Measurements from ENCODE around the gene PRR5L. TPM values are rescaled to one million over a fixed set of nuclear protein-coding genes. Genes with fewer than 3 reads are reported as not detected.

Gene PRR5L
- total and polyA plus RNA-seq, 2 experiments from 2014 or later, result 3.1 to 8.9 TPM

DNA sequence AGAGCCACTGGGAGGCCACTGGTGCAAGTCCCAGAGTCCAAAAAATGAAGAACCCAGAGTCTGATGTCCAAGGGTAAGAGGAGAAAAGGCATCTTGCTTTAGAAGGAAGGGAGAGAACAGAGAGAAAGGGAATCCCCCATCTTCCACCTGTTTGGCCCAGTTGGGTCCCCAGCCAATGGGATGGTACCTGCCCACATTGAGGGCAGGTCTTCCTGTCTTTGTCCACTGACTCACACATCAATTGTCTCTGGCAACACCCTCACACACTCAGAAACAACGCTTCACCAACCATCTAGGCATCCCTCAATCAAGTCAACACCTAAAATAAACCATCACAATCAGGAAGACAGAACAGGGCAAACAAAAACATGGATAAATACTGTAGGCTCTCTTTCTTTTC lies 13.2 kb upstream of the PRR5L start:
- TF ChIP-seq STAT1 (IDR thresholded peaks at IDR 0.05; ENCODE audit: unreplicated experiment) (no peak), EZH2 (IDR thresholded peaks at IDR 0.05; ENCODE audit: low read depth, unreplicated experiment) (no peak), JUNB (IDR thresholded peaks at IDR 0.05; ENCODE audit: unreplicated experiment) (no peak), CREB1 (CRISPR knock-in tag; IDR thresholded peaks at IDR 0.05; ENCODE audit: low read depth) (no peak), NANOG (IDR thresholded peaks at IDR 0.05; ENCODE audit: borderline replicate concordance) (no peak), EZH2phosphoT487 (IDR thresholded peaks at IDR 0.05; ENCODE audit: unreplicated experiment) (no peak), ZNF331 (CRISPR knock-in tag; IDR thresholded peaks at IDR 0.05; ENCODE audit: low read depth) (no peak)
- TF ChIP-seq, protein P1, sequence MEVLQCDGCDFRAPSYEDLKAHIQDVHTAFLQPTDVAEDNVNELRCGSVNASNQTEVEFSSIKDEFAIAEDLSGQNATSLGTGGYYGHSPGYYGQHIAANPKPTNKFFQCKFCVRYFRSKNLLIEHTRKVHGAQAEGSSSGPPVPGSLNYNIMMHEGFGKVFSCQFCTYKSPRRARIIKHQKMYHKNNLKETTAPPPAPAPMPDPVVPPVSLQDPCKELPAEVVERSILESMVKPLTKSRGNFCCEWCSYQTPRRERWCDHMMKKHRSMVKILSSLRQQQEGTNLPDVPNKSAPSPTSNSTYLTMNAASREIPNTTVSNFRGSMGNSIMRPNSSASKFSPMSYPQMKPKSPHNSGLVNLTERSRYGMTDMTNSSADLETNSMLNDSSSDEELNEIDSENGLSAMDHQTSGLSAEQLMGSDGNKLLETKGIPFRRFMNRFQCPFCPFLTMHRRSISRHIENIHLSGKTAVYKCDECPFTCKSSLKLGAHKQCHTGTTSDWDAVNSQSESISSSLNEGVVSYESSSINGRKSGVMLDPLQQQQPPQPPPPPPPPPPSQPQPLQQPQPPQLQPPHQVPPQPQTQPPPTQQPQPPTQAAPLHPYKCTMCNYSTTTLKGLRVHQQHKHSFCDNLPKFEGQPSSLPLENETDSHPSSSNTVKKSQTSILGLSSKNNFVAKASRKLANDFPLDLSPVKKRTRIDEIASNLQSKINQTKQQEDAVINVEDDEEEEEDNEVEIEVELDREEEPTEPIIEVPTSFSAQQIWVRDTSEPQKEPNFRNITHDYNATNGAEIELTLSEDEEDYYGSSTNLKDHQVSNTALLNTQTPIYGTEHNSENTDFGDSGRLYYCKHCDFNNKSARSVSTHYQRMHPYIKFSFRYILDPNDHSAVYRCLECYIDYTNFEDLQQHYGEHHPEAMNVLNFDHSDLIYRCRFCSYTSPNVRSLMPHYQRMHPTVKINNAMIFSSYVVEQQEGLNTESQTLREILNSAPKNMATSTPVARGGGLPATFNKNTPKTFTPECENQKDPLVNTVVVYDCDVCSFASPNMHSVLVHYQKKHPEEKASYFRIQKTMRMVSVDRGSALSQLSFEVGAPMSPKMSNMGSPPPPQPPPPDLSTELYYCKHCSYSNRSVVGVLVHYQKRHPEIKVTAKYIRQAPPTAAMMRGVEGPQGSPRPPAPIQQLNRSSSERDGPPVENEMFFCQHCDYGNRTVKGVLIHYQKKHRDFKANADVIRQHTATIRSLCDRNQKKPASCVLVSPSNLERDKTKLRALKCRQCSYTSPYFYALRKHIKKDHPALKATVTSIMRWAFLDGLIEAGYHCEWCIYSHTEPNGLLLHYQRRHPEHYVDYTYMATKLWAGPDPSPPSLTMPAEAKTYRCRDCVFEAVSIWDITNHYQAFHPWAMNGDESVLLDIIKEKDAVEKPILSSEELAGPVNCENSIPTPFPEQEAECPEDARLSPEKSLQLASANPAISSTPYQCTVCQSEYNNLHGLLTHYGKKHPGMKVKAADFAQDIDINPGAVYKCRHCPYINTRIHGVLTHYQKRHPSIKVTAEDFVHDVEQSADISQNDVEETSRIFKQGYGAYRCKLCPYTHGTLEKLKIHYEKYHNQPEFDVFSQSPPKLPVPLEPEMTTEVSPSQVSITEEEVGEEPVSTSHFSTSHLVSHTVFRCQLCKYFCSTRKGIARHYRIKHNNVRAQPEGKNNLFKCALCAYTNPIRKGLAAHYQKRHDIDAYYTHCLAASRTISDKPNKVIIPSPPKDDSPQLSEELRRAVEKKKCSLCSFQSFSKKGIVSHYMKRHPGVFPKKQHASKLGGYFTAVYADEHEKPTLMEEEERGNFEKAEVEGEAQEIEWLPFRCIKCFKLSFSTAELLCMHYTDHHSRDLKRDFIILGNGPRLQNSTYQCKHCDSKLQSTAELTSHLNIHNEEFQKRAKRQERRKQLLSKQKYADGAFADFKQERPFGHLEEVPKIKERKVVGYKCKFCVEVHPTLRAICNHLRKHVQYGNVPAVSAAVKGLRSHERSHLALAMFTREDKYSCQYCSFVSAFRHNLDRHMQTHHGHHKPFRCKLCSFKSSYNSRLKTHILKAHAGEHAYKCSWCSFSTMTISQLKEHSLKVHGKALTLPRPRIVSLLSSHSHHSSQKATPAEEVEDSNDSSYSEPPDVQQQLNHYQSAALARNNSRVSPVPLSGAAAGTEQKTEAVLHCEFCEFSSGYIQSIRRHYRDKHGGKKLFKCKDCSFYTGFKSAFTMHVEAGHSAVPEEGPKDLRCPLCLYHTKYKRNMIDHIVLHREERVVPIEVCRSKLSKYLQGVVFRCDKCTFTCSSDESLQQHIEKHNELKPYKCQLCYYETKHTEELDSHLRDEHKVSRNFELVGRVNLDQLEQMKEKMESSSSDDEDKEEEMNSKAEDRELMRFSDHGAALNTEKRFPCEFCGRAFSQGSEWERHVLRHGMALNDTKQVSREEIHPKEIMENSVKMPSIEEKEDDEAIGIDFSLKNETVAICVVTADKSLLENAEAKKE (CRISPR knock-in tag; IDR thresholded peaks at IDR 0.05), result no peak
- TF ChIP-seq, protein P2, sequence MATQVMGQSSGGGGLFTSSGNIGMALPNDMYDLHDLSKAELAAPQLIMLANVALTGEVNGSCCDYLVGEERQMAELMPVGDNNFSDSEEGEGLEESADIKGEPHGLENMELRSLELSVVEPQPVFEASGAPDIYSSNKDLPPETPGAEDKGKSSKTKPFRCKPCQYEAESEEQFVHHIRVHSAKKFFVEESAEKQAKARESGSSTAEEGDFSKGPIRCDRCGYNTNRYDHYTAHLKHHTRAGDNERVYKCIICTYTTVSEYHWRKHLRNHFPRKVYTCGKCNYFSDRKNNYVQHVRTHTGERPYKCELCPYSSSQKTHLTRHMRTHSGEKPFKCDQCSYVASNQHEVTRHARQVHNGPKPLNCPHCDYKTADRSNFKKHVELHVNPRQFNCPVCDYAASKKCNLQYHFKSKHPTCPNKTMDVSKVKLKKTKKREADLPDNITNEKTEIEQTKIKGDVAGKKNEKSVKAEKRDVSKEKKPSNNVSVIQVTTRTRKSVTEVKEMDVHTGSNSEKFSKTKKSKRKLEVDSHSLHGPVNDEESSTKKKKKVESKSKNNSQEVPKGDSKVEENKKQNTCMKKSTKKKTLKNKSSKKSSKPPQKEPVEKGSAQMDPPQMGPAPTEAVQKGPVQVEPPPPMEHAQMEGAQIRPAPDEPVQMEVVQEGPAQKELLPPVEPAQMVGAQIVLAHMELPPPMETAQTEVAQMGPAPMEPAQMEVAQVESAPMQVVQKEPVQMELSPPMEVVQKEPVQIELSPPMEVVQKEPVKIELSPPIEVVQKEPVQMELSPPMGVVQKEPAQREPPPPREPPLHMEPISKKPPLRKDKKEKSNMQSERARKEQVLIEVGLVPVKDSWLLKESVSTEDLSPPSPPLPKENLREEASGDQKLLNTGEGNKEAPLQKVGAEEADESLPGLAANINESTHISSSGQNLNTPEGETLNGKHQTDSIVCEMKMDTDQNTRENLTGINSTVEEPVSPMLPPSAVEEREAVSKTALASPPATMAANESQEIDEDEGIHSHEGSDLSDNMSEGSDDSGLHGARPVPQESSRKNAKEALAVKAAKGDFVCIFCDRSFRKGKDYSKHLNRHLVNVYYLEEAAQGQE (IDR thresholded peaks at IDR 0.05; ENCODE audit: unreplicated experiment), result no peak
- TF ChIP-seq, protein P3, sequence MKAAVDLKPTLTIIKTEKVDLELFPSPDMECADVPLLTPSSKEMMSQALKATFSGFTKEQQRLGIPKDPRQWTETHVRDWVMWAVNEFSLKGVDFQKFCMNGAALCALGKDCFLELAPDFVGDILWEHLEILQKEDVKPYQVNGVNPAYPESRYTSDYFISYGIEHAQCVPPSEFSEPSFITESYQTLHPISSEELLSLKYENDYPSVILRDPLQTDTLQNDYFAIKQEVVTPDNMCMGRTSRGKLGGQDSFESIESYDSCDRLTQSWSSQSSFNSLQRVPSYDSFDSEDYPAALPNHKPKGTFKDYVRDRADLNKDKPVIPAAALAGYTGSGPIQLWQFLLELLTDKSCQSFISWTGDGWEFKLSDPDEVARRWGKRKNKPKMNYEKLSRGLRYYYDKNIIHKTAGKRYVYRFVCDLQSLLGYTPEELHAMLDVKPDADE (IDR thresholded peaks at IDR 0.05), result no peak
- ATAC-seq (no peak), DNase-seq (ENCODE audit: low spot score) (no peak)
- no peaks in the 10 kb centered on the region for H3K36me3 Mint-ChIP-seq (ENCODE audit: low read depth)
- H3K4me1 Mint-ChIP-seq, result no peaks in the 10 kb centered on the region
- Histone ChIP-seq H3K4me2 (no peak overlapping the region), H3K27me3 (ENCODE audit: insufficient read depth) (no peaks in the 10 kb centered on the region), H3K79me2 (replicated peaks; ENCODE audit: insufficient read depth) (peaks cover 12% of the 10 kb centered on the region), H3K4me3 (no peak overlapping the region), H4K20me1 (replicated peaks; ENCODE audit: insufficient read depth) (no peaks in the 10 kb centered on the region), H3K36me3 (ENCODE audit: insufficient read depth) (no peaks in the 10 kb centered on the region), H3F3A (replicated peaks; ENCODE audit: low read depth) (no peaks in the 10 kb centered on the region), H3K9me2 (ENCODE audit: insufficient read depth) (no peaks in the 10 kb centered on the region), H3K27ac (ENCODE audit: low read depth) (no peak overlapping the region), H3K4me1 (ENCODE audit: insufficient read depth) (no peaks in the 10 kb centered on the region), H2AFZ (no peak overlapping the region)
- H3K27me3 Mint-ChIP-seq (ENCODE audit: insufficient read depth, low read depth, poor library complexity), result no peaks in the 10 kb centered on the region
- H3K27ac Mint-ChIP-seq, result no peak overlapping the region
- no peak overlapping the region for H3K4me3 Mint-ChIP-seq
- no peaks in the 10 kb centered on the region for H3K9me3 Mint-ChIP-seq

Measured in GM23338 (cell line).